B cell (primary cell): ENCODE results near the gene ANKRD50. TPM values are rescaled to one million over a fixed set of nuclear protein-coding genes. Genes with fewer than 3 reads are reported as not detected.

Experiments
- ATAC-seq: fragments of 200-7000 bp; cut with Tn5 transposase; one replicate; pipeline ENCODE4 v1.10.0; 2021; ENCODE audit warnings: low read depth, mild to moderate bottlenecking, moderate number of reproducible peaks, moderate library complexity
- CTCF ChIA-PET: fragments of 350-600 bp; sonication (Branson Sonifier 250); formaldehyde crosslinking; loops from one replicate; lab custom pipeline; 2021; ENCODE audit warnings: antibody characterized with exemption, inconsistent platforms; lab: Charles Lee
- POLR2A ChIA-PET: fragments of 350-600 bp; sonication (Branson Sonifier 250); formaldehyde crosslinking; loops from one replicate; lab custom pipeline; 2021; ENCODE audit warnings: antibody characterized with exemption; lab: Charles Lee
- DNase-seq: peaks from one replicate; pipeline ENCODE4 v3.0.0; 2013
- H2AFZ ChIP-seq: 2 replicates; pipeline ENCODE4 v1.6.1; 2012; ENCODE audit warnings: mild to moderate bottlenecking, low read depth, low read length; ENCODE audit not compliant: insufficient read depth, poor library complexity, severe bottlenecking
- H3K27ac ChIP-seq, 2 donors: 1 replicate in 1 of 2; 2 replicates in 1 of 2; pipeline ENCODE4 v1.5.1; 2012 to 2013; ENCODE audit warnings: low read length in 2 of 2, mild to moderate bottlenecking in 2 of 2, moderate library complexity in 1 of 2
- H3K27me3 ChIP-seq, 4 experiments: fragments of 200-600 bp in 1 of 4; sonication (generic) in 1 of 4; replicated peaks in 1 of 4; 1 replicate in 2 of 4; 2 replicates in 2 of 4; pipeline versions ENCODE4 v1.6.1 to v1.7.0; 2013 to 2016; ENCODE audit warnings: low read length in 3 of 4, mild to moderate bottlenecking in 2 of 4, mixed read lengths in 1 of 4, moderate library complexity in 1 of 4; ENCODE audit not compliant: insufficient read depth in 4 of 4, control insufficient read depth in 3 of 4; ENCODE audit errors: control extremely low read depth in 1 of 4
- H3K36me3 ChIP-seq, 2 experiments: replicated peaks in 1 of 2; 1 replicate in 1 of 2; 2 replicates in 1 of 2; pipeline versions ENCODE4 v1.6.1 to v1.7.1; 2013; ENCODE audit warnings: low read length in 1 of 2; ENCODE audit not compliant: insufficient read depth in 2 of 2, control insufficient read depth in 1 of 2; ENCODE audit errors: control extremely low read depth in 1 of 2, extremely low read depth in 1 of 2
- H3K4me1 ChIP-seq, 2 donors: fragments of 200-600 bp in 1 of 2; sonication (generic) in 1 of 2; 1 replicate in 1 of 2; 2 replicates in 1 of 2; pipeline versions ENCODE4 v1.5.1 to v1.6.1; 2013 to 2017; ENCODE audit warnings: low read length in 2 of 2; ENCODE audit not compliant: control insufficient read depth in 2 of 2, insufficient read depth in 2 of 2
- H3K4me2 ChIP-seq: replicated peaks from 2 replicates; pipeline ENCODE3; 2012; ENCODE audit warnings: mild to moderate bottlenecking, low read depth, low read length; ENCODE audit not compliant: poor library complexity, severe bottlenecking
- H3K4me3 ChIP-seq, 5 experiments: fragments of 200-600 bp in 1 of 5; sonication (generic) in 1 of 5; 1 replicate in 3 of 5; 2 replicates in 2 of 5; pipeline versions ENCODE4 v1.5.1 to v1.7.0; 2011 to 2016; ENCODE audit warnings: low read length in 4 of 5, mild to moderate bottlenecking in 4 of 5, low read depth in 2 of 5, control low read depth in 1 of 5, moderate library complexity in 1 of 5; ENCODE audit not compliant: insufficient read depth in 1 of 5; ENCODE audit errors: control extremely low read depth in 1 of 5, extremely low read depth in 1 of 5
- H3K79me2 ChIP-seq: fragments of 200-600 bp; sonication (generic); one replicate; pipeline ENCODE4 v1.6.0; 2016; ENCODE audit warnings: low read length; ENCODE audit not compliant: control insufficient read depth, insufficient read depth
- H3K9ac ChIP-seq: fragments of 200-600 bp; sonication (generic); 2 replicates; pipeline ENCODE4 v1.6.1; 2017; ENCODE audit warnings: mild to moderate bottlenecking, low read length, moderate library complexity
- H3K9me3 ChIP-seq, 3 donors: one replicate each; pipeline versions ENCODE4 v1.6.1 to v1.7.1; 2013; ENCODE audit warnings: low read length in 2 of 3; ENCODE audit not compliant: control insufficient read depth in 2 of 3, insufficient read depth in 1 of 3; ENCODE audit errors: control extremely low read depth in 1 of 3
- H4K20me1 ChIP-seq: 2 replicates; pipeline ENCODE4 v1.6.0; 2012; ENCODE audit warnings: mild to moderate bottlenecking, low read length; ENCODE audit not compliant: insufficient read depth, control insufficient read depth, poor library complexity, severe bottlenecking
- H3K27ac Mint-ChIP-seq: one replicate; pipeline ENCODE4 v1.8.0; 2021; ENCODE audit warnings: mixed read lengths
- H3K27me3 Mint-ChIP-seq: one replicate; pipeline ENCODE4 v1.8.0; 2021; ENCODE audit warnings: mixed read lengths
- H3K4me1 Mint-ChIP-seq: one replicate; pipeline ENCODE4 v1.8.0; 2021; ENCODE audit warnings: mixed read lengths
- H3K4me3 Mint-ChIP-seq: one replicate; pipeline ENCODE4 v1.8.0; 2021; ENCODE audit warnings: mixed read lengths
- H3K9me3 Mint-ChIP-seq: one replicate; pipeline ENCODE4 v1.8.0; 2022; ENCODE audit warnings: mixed read lengths; ENCODE audit not compliant: insufficient read depth
- EZH2 ChIP-seq: IDR thresholded peaks from 2 replicates; pipeline ENCODE4 v1.6.1; 2012; ENCODE audit warnings: borderline replicate concordance, low read depth, mild to moderate bottlenecking, moderate library complexity, low read length; ENCODE audit not compliant: insufficient read depth, poor library complexity, severe bottlenecking
- WGBS: methylation state at CpG from one replicate; pipeline ENCODE4 v1.1.5; 2013; ENCODE audit warnings: missing lambda C conversion rate; ENCODE audit not compliant: insufficient coverage; 5-methylcytosine and 5-hydroxymethylcytosine counted together
- intact Hi-C: fragments of 100-400 bp; cut with micrococcal nuclease; formaldehyde crosslinking; loops from one replicate; pipeline ENCODE4 v1.10.0; 2022
- polyA plus RNA-seq: library from polyadenylated mRNA; depleted of rRNA; stranded (reverse); fragments of >200 nt; gene quantifications from 2 replicates; pipeline ENCODE4 v1.2.3, GENCODE V29; 2012
- total RNA-seq, 2 donors: library from RNA; stranded (reverse); fragments of 120-200 nt in 1 of 2; gene quantifications; 1 replicate in 1 of 2; 2 replicates in 1 of 2; pipeline versions ENCODE4 v1.2.3 to v1.2.4, GENCODE V29; 2013 to 2022
- TF ChIP-seq, protein P1 (sequence below): fragments of 200-600 bp; IDR thresholded peaks from one replicate; pipeline ENCODE4 v1.8.0; 2022; ENCODE audit warnings: antibody characterized with exemption, mild to moderate bottlenecking

Gene ANKRD50
- total and polyA plus RNA-seq, 2 donors (not counting 1 experiment from before 2014, with no cell fraction given): 0.18 to 0.47 TPM

DNA sequence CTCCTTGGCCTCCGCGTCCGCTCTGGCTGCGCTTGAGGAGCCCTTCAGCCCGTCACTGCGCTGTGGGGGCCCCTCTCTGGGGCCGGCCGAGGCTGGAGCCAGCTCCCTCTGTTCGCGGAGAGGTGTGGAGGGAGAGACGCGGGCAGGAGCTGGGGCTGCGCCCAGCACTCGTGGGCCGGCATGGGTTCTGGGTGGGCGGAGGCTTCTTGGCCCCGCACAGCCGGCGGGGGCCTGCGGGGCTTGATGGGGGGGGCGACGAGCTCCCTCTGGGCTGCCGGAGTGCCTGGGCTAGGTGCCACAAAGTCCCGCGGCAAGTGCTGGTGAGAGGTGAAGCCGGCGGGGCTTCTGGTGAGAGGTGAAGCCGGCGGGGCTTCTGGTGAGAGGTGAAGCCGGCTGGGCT lies 61.9 kb downstream of the ANKRD50 start:
- no peaks in the 10 kb centered on the region for H3K27me3 ChIP-seq

DNA sequence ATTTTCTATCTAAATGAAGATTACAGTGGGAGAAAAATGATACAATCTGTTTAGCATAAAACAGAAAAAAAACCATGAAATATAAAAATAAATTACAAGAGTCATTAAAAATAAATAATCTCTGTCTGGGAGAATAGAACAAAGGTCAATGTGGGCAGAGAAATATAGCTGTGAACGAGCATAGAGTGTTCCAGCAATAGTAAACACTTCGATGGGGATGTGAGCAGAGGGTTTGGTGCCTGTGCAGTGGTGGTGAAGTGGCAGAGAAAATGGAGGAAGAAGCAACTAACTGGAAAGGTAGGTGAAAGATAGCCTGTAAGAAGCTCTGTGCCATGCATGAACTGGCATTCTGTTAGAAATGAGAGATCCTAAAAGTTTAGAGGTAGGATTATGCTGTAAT lies 64.9 kb downstream of the ANKRD50 start:
- H3K9ac ChIP-seq: no peak overlapping the region
- H3K9me3 ChIP-seq: peaks cover 0 to 10% (median 1%) of the 10 kb centered on the region in 3 donors
- no peaks in the 10 kb centered on the region for H4K20me1 ChIP-seq
- Mint-ChIP-seq H3K9me3 (no peaks in the 10 kb centered on the region), H3K27me3 (no peaks in the 10 kb centered on the region), H3K4me1 (no peaks in the 10 kb centered on the region), H3K27ac (no peak overlapping the region), H3K4me3 (no peak overlapping the region)
- WGBS: 87% methylated on average over 2 of the region's 2 CpGs
- no peak overlapping the region for H3K27ac ChIP-seq
- H2AFZ ChIP-seq: no peak overlapping the region
- H3K4me1 ChIP-seq: no peaks in the 10 kb centered on the region
- TF ChIP-seq, protein P1, sequence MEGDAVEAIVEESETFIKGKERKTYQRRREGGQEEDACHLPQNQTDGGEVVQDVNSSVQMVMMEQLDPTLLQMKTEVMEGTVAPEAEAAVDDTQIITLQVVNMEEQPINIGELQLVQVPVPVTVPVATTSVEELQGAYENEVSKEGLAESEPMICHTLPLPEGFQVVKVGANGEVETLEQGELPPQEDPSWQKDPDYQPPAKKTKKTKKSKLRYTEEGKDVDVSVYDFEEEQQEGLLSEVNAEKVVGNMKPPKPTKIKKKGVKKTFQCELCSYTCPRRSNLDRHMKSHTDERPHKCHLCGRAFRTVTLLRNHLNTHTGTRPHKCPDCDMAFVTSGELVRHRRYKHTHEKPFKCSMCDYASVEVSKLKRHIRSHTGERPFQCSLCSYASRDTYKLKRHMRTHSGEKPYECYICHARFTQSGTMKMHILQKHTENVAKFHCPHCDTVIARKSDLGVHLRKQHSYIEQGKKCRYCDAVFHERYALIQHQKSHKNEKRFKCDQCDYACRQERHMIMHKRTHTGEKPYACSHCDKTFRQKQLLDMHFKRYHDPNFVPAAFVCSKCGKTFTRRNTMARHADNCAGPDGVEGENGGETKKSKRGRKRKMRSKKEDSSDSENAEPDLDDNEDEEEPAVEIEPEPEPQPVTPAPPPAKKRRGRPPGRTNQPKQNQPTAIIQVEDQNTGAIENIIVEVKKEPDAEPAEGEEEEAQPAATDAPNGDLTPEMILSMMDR: no peak
- TF ChIP-seq EZH2: no peak
- DNase-seq: no peak
- H3K79me2 ChIP-seq: no peaks in the 10 kb centered on the region
- no peaks in the 10 kb centered on the region for H3K36me3 ChIP-seq
- H3K4me2 ChIP-seq: no peak overlapping the region
- ATAC-seq: no peak
- ChIA-PET POLR2A (no interaction called here), CTCF (no interaction called here)
- H3K27me3 ChIP-seq: no peaks in the 10 kb centered on the region
- intact Hi-C loops: no loop called here
- H3K4me3 ChIP-seq: no peak overlapping the region

More for the DNA sequence above, 61.9 kb downstream of the ANKRD50 start:
- H3K9me3 Mint-ChIP-seq: no peaks in the 10 kb centered on the region
- ChIA-PET POLR2A (no interaction called here), CTCF (no interaction called here)
- DNase-seq (no peak), ATAC-seq (no peak)
- H3K4me3 Mint-ChIP-seq: no peak overlapping the region
- Histone ChIP-seq H3K9me3 (peaks cover 0 to 10% (median 1%) of the 10 kb centered on the region in 3 donors), H3K79me2 (no peaks in the 10 kb centered on the region), H4K20me1 (no peaks in the 10 kb centered on the region), H2AFZ (no peak overlapping the region), H3K27ac (no peak overlapping the region), H3K4me2 (no peak overlapping the region), H3K4me1 (no peaks in the 10 kb centered on the region), H3K9ac (no peak overlapping the region), H3K36me3 (no peaks in the 10 kb centered on the region), H3K4me3 (no peak overlapping the region)
- no peaks in the 10 kb centered on the region for H3K4me1 Mint-ChIP-seq
- H3K27me3 Mint-ChIP-seq: no peaks in the 10 kb centered on the region
- TF ChIP-seq EZH2: no peak
- TF ChIP-seq, protein P1: no peak
- H3K27ac Mint-ChIP-seq: no peak overlapping the region
- 95% methylated on average over 29 of the region's 30 CpGs for WGBS
- intact Hi-C loops: no loop called here
